ENCODE results near the gene OR10R2.
"Not testable (repeated sequence)": the region's sequence is repeated elsewhere in the genome, so short reads cannot be mapped to it uniquely, and the experiment has no call there.

OR10R2 gene

DNA sequence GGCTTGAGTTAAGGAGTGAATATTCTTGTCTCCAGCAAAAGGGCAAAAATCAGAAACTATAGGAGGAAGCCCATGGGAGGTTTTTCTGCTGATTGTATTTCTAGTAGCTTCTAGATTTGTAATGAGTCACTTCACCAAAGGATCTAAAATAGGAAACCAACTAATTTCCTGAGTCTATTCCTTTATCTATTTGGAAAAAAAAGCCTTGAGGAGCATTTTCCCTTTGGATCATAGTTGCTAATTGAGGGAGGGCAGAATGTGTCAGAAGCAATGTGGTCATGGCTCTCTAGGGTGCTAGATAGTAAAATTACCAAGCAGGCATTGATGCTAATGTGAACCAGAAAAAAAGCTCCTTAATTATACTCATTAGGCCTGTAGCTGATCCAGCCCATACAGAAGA, at the start of gene OR10R2:
Gene OR10R2 (plus strand): TSS at position 301 of the 400 bp plus-strand sequence. CDS start 106 bp downstream, outside the sequence.
- DNase-seq: no peak

- no peak for DNase-seq
Measured at GRCh38 chr1:158425027-158425426, 47.0 kb upstream of the OR10R2 start.

DNA sequence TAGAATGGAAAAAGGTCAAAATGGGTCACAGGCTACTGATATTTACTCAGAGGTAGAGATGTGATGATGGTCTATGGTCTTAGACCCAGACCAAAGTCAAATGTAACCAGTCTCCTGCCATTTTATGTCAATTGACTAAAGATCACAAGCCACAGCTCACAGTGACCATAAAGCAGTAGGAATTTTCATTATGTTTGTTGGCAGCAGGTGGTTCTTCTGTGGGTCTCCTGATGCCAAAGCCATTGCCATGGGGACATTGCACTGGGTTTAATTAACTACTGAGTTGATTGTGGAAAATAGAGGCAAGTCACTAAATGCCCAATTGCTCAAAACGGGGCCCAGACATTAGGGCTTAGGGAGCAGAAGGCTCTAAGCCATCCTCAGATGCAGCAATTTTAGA, 45.9 kb upstream of the OR10R2 start, which contains the start of gene OR10K2:
Gene OR10K2 (minus strand): TSS at position 101 of the 400 bp plus-strand sequence. CDS start 5,371 bp downstream, outside the sequence.
- DNase-seq: no peak

GRCh38 chr1:158430163-158430562, 41.9 kb upstream of the OR10R2 start:
- DNase-seq: not testable (repeated sequence)

DNA sequence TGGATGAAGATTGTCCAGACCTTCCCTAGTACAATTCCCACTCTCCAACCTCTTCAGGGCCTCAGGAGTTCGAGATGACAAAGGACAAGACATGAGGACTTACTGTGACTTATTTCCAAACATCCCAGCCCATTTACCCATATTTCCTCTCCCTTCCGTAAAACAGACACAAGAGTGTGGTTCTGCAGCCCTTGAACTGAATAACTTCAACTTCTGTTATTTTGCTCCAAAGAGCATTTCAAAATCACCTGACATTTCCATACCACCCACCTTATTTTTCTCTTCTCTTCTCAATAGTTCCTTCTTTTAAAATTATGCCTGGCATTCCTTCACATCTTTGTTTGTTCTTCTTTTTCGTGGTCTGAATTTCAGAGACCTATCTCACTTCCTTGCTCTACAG, 37.3 kb upstream of the OR10R2 start:
- no peak for DNase-seq

- DNase-seq: no peak
Measured at GRCh38 chr1:158445376-158445775, 26.6 kb upstream of the OR10R2 start.

DNA sequence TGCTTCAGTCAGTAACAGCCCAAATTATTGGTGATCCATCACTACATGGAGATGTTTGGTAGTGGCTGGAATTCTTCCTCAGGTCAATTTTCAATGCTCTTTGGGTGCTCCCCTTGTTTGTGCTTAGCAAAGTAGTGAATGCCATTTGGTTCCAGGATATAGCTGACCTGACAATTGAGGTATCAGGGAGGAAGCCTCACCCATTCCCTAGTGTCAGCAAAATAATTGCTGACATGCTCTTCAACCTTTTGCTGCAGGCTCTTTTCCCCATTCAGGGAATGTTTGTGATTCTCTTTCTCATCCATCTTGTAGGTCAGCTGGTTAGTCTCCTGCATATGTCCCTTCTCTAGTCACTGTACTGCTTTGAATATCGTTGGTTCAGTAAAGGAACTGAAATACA, 17.5 kb upstream of the OR10R2 start:
- no peak for DNase-seq

DNA sequence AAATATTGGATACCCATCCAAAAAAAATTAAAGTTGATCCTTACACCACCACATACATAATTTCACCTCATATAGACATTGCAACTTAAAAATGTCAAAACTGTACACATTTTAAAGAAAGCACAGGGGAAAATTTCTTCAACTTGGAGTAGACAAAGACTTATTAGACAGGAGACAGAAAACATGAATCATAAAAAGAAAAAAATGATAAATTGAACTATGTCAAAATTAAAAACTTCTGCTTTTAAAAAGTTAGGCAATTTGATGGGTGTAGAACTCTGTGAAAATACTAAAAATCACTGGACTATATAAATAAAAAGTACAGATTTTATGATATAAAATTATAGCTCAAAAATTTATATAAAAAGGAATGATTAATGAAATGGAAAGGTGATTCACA, 14.8 kb upstream of the OR10R2 start:
- DNase-seq: no peak

DNA sequence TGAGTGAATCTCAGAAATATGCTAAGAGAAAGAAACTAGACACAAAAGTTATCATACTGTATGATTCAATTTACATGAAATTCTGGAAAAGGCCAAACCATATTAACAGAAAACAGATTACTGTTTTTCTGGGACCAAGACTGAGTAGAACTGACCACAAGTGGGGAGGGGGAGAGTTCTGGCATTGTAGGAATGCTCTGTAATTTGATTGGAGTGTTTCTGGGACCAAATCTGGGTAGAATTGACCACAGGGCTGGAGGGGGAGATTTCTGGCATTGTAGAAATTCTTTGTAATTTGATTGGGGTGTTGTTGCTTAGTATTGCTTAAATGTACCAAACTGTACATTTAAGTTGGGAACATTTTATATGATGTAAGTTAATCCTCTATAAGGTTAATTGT, 13.8 kb upstream of the OR10R2 start:
- no peak for DNase-seq

- no peak for DNase-seq
Measured at GRCh38 chr1:158461534-158461933, 10.5 kb upstream of the OR10R2 start, which contains the start of gene OR10K1. TSS of gene OR10K1 (plus strand) at chr1:158461834. CDS start at chr1:158465562, 3,728 bp downstream.

DNA sequence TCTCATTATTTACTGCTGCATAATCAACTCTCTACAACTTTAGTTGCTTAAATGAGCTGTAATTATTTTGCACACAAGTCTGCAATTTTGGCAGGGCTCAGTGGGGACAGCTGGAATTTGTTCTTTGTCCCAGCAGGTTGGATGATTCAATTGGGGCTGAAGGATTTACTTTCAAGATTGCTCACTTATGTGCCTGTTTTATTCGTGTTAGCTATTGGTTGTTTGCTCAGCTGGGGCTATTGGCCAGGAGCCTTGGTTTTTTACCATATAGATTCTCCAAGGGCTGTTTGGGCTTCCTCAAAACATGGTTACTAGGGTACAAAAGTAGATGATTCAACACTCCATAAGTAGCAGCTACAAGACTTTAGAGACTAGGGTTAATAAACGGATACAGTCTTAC, 13.4 kb downstream of the OR10R2 start:
- no peak for DNase-seq

DNA sequence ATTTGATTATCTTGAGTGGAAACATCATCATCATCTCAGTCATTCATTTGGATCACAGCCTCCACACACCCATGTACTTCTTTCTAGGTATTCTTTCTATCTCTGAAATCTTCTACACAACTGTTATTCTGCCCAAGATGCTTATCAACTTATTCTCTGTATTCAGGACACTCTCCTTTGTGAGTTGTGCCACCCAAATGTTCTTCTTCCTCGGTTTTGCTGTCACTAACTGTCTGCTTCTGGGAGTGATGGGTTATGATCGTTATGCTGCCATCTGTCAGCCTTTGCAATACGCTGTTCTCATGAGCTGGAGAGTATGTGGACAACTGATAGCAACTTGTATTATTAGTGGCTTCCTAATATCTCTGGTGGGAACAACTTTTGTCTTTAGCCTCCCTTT, 19.3 kb downstream of the OR10R2 start:
- DNase-seq: no peak

DNA sequence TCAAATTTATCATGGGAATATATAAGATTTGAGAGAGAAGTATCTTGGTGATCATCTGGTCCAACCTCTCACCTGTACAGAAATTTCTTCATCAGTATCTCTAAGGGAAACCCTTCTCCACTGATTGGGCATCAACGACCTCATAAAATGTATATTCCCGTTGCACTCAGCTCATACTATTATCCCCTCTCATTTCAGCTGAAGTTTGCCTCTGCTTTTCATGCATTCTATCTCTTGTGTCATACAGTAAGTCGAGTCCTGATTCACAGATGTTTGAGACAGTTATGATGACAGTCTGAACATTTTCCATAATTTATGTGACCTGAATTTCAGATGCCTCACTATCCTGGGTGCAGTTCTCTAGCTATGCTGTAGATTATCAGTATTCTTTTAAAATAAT, 21.0 kb downstream of the OR10R2 start:
- DNase-seq: no peak

DNA sequence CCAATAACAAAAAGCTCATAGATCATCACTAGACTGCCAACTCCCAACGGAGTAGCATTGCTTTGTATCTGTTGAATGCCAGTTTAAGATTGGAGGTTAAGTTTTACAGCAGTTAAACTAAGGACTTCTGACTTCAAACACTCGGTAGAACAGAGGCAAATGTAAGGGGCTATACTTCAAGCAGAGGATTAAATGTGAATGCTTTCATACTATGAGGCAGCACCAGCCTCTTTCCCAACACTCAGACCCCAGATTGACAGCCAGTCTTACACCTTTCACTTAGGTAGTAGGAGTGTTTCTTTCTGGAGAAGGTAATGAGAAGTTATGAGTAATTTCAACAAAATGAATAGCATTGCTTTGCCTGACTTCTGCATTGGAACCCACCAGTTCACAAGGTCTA, 22.8 kb downstream of the OR10R2 start:
- no peak for DNase-seq

DNA sequence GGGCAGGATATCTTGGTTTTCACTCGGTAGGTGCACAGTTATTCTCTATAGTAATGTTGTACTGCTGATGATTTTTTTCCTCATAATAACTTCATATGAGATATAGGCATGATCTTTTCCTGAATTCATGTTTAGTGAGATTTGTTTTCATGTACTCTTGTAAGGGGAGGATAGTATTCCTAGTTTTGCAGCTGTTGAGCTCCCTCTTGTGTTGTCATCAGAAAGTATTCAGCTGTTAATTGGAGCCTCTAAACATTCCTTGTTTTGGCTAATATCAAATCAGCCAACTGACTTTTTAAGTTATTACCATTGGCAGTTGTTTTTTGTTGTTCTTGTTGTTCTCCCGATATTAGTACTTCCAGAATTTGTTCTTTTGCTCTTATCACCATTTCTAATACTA, 24.4 kb downstream of the OR10R2 start:
- no peak for DNase-seq

GRCh38 chr1:158506369-158506987, 34.5 kb downstream of the OR10R2 start:
- DNase-seq: peak; percentile 51

- no peak for DNase-seq
Measured at GRCh38 chr1:158507511-158507910, 35.5 kb downstream of the OR10R2 start.

- no peak for DNase-seq
Measured at GRCh38 chr1:158509471-158510156, 37.6 kb downstream of the OR10R2 start.

DNA sequence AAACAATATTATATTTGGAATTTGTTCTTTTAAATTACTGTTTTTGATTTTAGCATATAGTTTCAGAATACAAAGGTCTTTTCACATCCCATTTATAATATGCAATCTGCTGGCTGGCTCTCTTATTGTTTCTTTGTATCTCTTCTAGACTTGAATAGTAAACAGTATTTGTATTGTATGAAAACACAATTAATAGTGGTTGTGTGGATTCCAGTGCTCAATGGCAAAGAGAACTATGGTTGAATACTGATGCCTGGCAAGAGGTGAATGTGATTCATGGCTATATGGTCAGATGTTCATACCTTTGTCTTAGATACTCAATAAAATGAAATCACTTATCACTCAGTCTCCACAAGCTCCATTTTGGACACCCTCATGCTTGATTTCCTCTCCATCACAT, 44.9 kb downstream of the OR10R2 start:
- DNase-seq: no peak

- no peak for DNase-seq
Measured at GRCh38 chr1:158520021-158520420, 48.0 kb downstream of the OR10R2 start.

- no peak for DNase-seq
Measured at GRCh38 chr1:158520955-158521665, 49.1 kb downstream of the OR10R2 start.

DNA sequence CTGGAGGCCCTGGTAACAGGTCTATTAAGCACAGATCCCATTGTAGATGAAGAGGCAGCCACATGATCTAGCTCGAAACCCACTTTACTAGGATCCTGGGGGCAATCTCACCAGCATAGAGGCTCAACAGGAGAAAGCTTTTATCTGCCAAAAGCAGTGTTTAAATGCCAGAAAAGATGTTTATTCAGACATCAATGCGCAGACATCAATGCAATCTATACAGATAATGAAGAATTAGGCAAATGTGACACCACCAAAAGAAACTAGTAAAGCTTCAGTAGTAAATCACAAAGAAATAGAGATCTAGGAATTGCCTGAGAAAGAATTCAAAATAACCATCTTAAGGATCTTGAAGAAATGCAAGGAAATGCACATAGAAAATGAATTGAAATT, 49.6 kb downstream of the OR10R2 start:
- no peak for DNase-seq

GRCh38 chr1:158527190-158527815, 55.3 kb downstream of the OR10R2 start:
- peak; percentile 20 for DNase-seq
